Nephron (organoid): ENCODE results near the gene RFC1.
"Not testable (repeated sequence)": the region's sequence is repeated elsewhere in the genome, so short reads cannot be mapped to it uniquely, and the experiment has no call there.

Experiments
- H3K27ac Mint-ChIP-seq, 3 experiments: 2 replicates each; pipeline ENCODE4 v1.8.0; 2020; ENCODE audit warnings: mixed read lengths in 3 of 3, mild to moderate bottlenecking in 2 of 3, moderate library complexity in 1 of 3
- H3K27me3 Mint-ChIP-seq: 2 replicates; pipeline ENCODE4 v1.8.0; 2021; ENCODE audit warnings: low read depth, mild to moderate bottlenecking, moderate library complexity, mixed read lengths
- H3K36me3 Mint-ChIP-seq: 2 replicates; pipeline ENCODE4 v1.8.0; 2020; ENCODE audit warnings: low read depth, mixed read lengths
- H3K4me1 Mint-ChIP-seq: 2 replicates; pipeline ENCODE4 v1.8.0; 2020; ENCODE audit warnings: mixed read lengths
- H3K4me3 Mint-ChIP-seq, 3 experiments: 2 replicates each; pipeline ENCODE4 v1.8.0; 2020; ENCODE audit warnings: mild to moderate bottlenecking in 3 of 3, mixed read lengths in 3 of 3, moderate library complexity in 2 of 3
- H3K9me3 Mint-ChIP-seq: 2 replicates; pipeline ENCODE4 v1.8.0; 2020; ENCODE audit warnings: mixed read lengths
- CTCF ChIP-seq, 3 experiments: fragments of 200-600 bp; sonication (generic); IDR thresholded peaks; one replicate each; pipeline ENCODE4 v1.5.0; 2021; ENCODE audit warnings: antibody characterized with exemption in 3 of 3; ENCODE audit not compliant: unreplicated experiment in 3 of 3

RFC1 gene

DNA sequence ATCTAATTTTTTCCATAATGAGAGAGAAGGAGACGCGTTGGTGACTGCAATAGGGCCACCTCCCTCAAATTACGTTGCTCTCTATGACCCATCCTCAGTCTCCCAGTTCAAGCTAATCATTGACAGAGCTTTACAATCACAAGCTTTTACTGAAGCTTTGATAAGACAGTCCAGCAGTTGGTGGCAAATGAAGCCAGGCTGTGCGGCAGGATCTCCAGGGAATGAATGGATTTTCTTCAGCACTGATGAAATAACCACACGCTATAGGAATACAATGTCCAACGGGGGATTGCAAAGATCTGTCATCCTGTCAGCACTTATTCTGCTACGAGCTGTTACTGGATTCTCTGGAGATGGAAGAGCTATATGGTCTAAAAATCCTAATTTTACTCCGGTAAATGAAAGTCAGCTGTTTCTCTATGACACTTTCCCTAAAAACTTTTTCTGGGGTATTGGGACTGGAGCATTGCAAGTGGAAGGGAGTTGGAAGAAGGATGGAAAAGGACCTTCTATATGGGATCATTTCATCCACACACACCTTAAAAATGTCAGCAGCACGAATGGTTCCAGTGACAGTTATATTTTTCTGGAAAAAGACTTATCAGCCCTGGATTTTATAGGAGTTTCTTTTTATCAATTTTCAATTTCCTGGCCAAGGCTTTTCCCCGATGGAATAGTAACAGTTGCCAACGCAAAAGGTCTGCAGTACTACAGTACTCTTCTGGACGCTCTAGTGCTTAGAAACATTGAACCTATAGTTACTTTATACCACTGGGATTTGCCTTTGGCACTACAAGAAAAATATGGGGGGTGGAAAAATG is 40.8 kb upstream of the RFC1 start, which contains the start of gene KLB:
Gene KLB, plus strand, starts transcription at position 168 of the 821 bp plus-strand sequence. Its CDS starts 20 bp downstream, at position 188.
- Mint-ChIP-seq H3K36me3 (no peaks in the 10 kb centered on the region), H3K9me3 (no peaks in the 10 kb centered on the region), H3K27ac (no peak within 1 kb of the TSS), H3K4me3 (no peak within 1 kb of the TSS), H3K4me1 (peaks cover 10% of the 10 kb centered on the region), H3K27me3 (no peaks in the 10 kb centered on the region)
- TF ChIP-seq CTCF (IDR thresholded peaks at IDR 0.05; ENCODE audit: unreplicated experiment in 3 of 3): no peak

GRCh38 chr4:39401640-39402039 is 35.5 kb upstream of the RFC1 start:
- H3K36me3 Mint-ChIP-seq, H3K4me3 Mint-ChIP-seq: not testable (repeated sequence)

DNA sequence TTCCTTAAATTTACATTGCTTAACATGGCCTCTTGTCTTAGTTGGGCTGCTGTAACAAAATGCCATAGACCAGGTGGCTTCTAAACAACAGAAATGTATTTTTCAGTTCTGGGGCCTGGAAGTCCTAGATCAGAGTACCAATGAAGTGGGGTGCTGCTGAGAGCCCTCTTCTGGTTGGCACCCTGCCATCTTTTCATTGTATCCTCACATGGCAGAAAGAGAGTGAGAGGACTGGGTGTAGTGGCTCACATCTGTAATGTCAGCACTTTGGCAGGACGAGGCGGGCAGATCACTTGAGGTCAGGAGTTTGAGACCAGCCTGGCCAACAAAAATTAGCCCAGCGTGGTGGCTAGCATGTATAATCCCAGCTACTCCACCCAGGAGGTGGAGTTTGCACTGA is 28.5 kb upstream of the RFC1 start:
- no peaks in the 10 kb centered on the region for H3K36me3 Mint-ChIP-seq
- no peak overlapping the region for H3K27ac Mint-ChIP-seq
- H3K9me3 Mint-ChIP-seq: no peaks in the 10 kb centered on the region
- no peaks in the 10 kb centered on the region for H3K4me1 Mint-ChIP-seq
- no peak for TF ChIP-seq CTCF (IDR thresholded peaks at IDR 0.05; ENCODE audit: unreplicated experiment in 3 of 3)
- no peaks in the 10 kb centered on the region for H3K27me3 Mint-ChIP-seq
- H3K4me3 Mint-ChIP-seq: no peak overlapping the region

More at GRCh38 chr4:39401640-39402039, 35.5 kb upstream of the RFC1 start:
- H3K4me1 Mint-ChIP-seq, H3K27me3 Mint-ChIP-seq, H3K9me3 Mint-ChIP-seq, H3K27ac Mint-ChIP-seq: not testable (repeated sequence)

GRCh38 chr4:39390603-39391002 is 24.4 kb upstream of the RFC1 start:
- H3K9me3 Mint-ChIP-seq: no peaks in the 10 kb centered on the region
- H3K4me3 Mint-ChIP-seq: no peak overlapping the region
- no peak overlapping the region for H3K27ac Mint-ChIP-seq
- H3K4me1 Mint-ChIP-seq: no peaks in the 10 kb centered on the region
- H3K36me3 Mint-ChIP-seq: no peaks in the 10 kb centered on the region
- H3K27me3 Mint-ChIP-seq: no peaks in the 10 kb centered on the region
- no peak for TF ChIP-seq CTCF (IDR thresholded peaks at IDR 0.05; ENCODE audit: unreplicated experiment in 3 of 3)

DNA sequence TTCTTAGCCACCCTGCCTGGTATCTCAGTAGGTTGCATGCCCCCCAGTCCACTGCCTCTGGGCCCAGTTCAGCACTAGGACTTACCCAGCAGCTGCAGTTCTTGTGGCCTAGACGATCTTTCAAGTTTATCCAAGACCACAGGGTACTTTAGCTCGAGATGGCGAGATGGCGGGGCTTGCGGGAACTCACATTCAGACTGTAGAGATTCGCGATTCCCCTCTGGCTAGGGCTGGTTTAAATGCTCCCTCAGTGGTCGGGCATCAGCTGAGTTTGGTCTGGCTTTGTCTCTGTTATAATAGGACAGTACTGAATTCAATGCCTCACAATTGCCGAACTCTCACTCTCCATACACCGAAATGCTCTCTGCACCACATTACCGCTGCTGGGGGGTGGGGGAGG is 18.4 kb upstream of the RFC1 start:
- H3K27me3 Mint-ChIP-seq: peaks cover 11% of the 10 kb centered on the region
- no peak for TF ChIP-seq CTCF (IDR thresholded peaks at IDR 0.05; ENCODE audit: unreplicated experiment in 3 of 3)
- H3K4me1 Mint-ChIP-seq: no peaks in the 10 kb centered on the region
- H3K27ac Mint-ChIP-seq: no peak overlapping the region
- no peaks in the 10 kb centered on the region for H3K36me3 Mint-ChIP-seq
- peaks cover 8% of the 10 kb centered on the region for H3K9me3 Mint-ChIP-seq
- H3K4me3 Mint-ChIP-seq: no peak overlapping the region

DNA sequence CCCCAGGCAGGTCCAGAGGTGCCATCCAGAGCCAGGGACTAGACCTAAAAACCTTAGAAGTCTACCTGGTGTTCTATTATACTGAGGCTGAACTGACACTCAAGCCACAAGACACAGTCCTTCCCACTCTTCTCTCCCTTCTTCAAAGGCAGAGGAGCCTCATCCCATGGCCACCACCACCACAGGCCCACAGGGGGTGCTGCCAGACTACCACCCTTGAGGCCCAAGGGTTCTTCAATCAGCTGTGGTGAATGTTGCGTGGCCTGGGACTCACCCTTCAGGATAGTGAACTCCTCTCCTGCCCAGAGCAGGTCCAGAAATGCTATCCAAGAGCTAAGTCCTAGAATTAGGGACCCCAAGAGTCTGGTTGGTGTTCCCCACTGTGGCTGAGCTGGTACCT is 17.5 kb upstream of the RFC1 start:
- TF ChIP-seq CTCF (IDR thresholded peaks at IDR 0.05; ENCODE audit: unreplicated experiment in 3 of 3): no peak
- Mint-ChIP-seq H3K9me3 (peaks cover 11% of the 10 kb centered on the region), H3K27ac (no peak overlapping the region), H3K4me3 (no peak overlapping the region), H3K4me1 (no peaks in the 10 kb centered on the region), H3K27me3 (peaks cover 11% of the 10 kb centered on the region), H3K36me3 (no peaks in the 10 kb centered on the region)
